Activated CD4-positive, alpha-beta T cell treated with anti-CD3 and anti-CD28 coated beads for 36 hours (primary cell): ENCODE results near the gene RIPPLY3. TPM values are rescaled to one million over a fixed set of nuclear protein-coding genes. Genes with fewer than 3 reads are reported as not detected.
A peak's percentile ranks its signal among the peaks of the same experiment; 100 is the strongest.
"Not testable (repeated sequence)": the region's sequence is repeated elsewhere in the genome, so short reads cannot be mapped to it uniquely, and the experiment has no call there.

Source experiments
- ATAC-seq: fragments of 200-7000 bp; cut with Tn5 transposase; one replicate; pipeline ENCODE4 v1.10.0; 2021; ENCODE audit warnings: mild to moderate bottlenecking, moderate library complexity
- CTCF ChIA-PET: fragments of 350-600 bp; sonication (Branson Sonifier 250); formaldehyde crosslinking; loops from one replicate; lab custom pipeline; 2021; ENCODE audit warnings: antibody characterized with exemption; lab: Charles Lee
- POLR2A ChIA-PET: fragments of 350-600 bp; sonication (Branson Sonifier 250); formaldehyde crosslinking; loops from one replicate; lab custom pipeline; 2021; ENCODE audit warnings: antibody characterized with exemption, inconsistent platforms; lab: Charles Lee
- DNase-seq: peaks from one replicate; pipeline ENCODE4 v3.0.0-alpha.2; 2020
- H3K27ac Mint-ChIP-seq: one replicate; pipeline ENCODE4 v1.8.0; 2021; ENCODE audit warnings: mixed read lengths
- H3K27me3 Mint-ChIP-seq: one replicate; pipeline ENCODE4 v1.8.0; 2021; ENCODE audit warnings: mixed read lengths
- H3K36me3 Mint-ChIP-seq: one replicate; pipeline ENCODE4 v1.8.0; 2021; ENCODE audit warnings: low read depth, mixed read lengths
- H3K4me1 Mint-ChIP-seq: one replicate; pipeline ENCODE4 v1.8.0; 2021; ENCODE audit warnings: mixed read lengths
- H3K4me3 Mint-ChIP-seq: one replicate; pipeline ENCODE4 v1.8.0; 2021; ENCODE audit warnings: mild to moderate bottlenecking, moderate library complexity, mixed read lengths
- H3K9me3 Mint-ChIP-seq: one replicate; pipeline ENCODE4 v1.8.0; 2021; ENCODE audit warnings: low read depth, mixed read lengths
- intact Hi-C, 2 experiments: fragments of 100-400 bp; cut with DNase I in 1 of 2; cut with micrococcal nuclease in 1 of 2; formaldehyde crosslinking; loops; one replicate each; pipeline versions ENCODE4 v1.14.2 to v1.15.1; 2022 to 2024; cut with DNase I, micrococcal nuclease
- total RNA-seq, 2 experiments: library from RNA; stranded (reverse); gene quantifications; one replicate each; pipeline ENCODE4 v1.2.3, GENCODE V29; 2021

Gene RIPPLY3
- total RNA-seq, 2 experiments from 2014 or later = 0.16 TPM; not detected in 1

- Mint-ChIP-seq H3K4me3 (no peak overlapping the region), H3K27ac (no peak overlapping the region), H3K36me3 (no peaks in the 10 kb centered on the region), H3K4me1 (peaks cover 10% of the 10 kb centered on the region), H3K9me3 (no peaks in the 10 kb centered on the region), H3K27me3 (no peaks in the 10 kb centered on the region)
- DNase-seq = no peak
- intact Hi-C loops = no loop called here
- CTCF ChIA-PET = interaction anchor here (0.9 kb wide), 1 partner anchor 107 kb away, joined by 3 read pairs; no protein-coding TSS in a partner anchor
- peak; percentile 23 for ATAC-seq
- POLR2A ChIA-PET = no interaction called here
These were observed 38.6 kb downstream of the RIPPLY3 start for GRCh38 chr21:37045149-37045548.

- DNase-seq (no peak), ATAC-seq (no peak)
- Mint-ChIP-seq H3K27me3 (no peaks in the 10 kb centered on the region), H3K4me1 (peaks cover 10% of the 10 kb centered on the region), H3K4me3 (no peak overlapping the region), H3K27ac (no peak overlapping the region), H3K9me3 (no peaks in the 10 kb centered on the region), H3K36me3 (no peaks in the 10 kb centered on the region)
- CTCF ChIA-PET = interaction anchor here (0.7 to 0.9 kb wide), 2 partner anchors 108 to 382 kb away, joined by 3 read pairs; no protein-coding TSS in a partner anchor
- POLR2A ChIA-PET = no interaction called here
- intact Hi-C loops = no loop called here
These were observed 39.1 kb downstream of the RIPPLY3 start for GRCh38 chr21:37045556-37045955.

GRCh38 chr21:37047079-37047478, 40.6 kb downstream of the RIPPLY3 start:
- Mint-ChIP-seq H3K27ac (no peak overlapping the region), H3K36me3 (no peaks in the 10 kb centered on the region), H3K4me3 (no peak overlapping the region), H3K4me1 (peaks cover 10% of the 10 kb centered on the region), H3K9me3 (no peaks in the 10 kb centered on the region), H3K27me3 (no peaks in the 10 kb centered on the region)
- ATAC-seq (no peak), DNase-seq (no peak)
- ChIA-PET CTCF (no interaction called here), POLR2A (no interaction called here)
- intact Hi-C loops = no loop called here

GRCh38 chr21:37049741-37050140, 43.2 kb downstream of the RIPPLY3 start:
- intact Hi-C loops, H3K27ac Mint-ChIP-seq, H3K4me3 Mint-ChIP-seq, ATAC-seq, CTCF ChIA-PET, H3K27me3 Mint-ChIP-seq, DNase-seq, POLR2A ChIA-PET, H3K9me3 Mint-ChIP-seq, H3K4me1 Mint-ChIP-seq, H3K36me3 Mint-ChIP-seq: not testable (repeated sequence)

- ATAC-seq = no peak
- intact Hi-C loops = no loop called here
- H3K27ac Mint-ChIP-seq = no peak overlapping the region
- DNase-seq = no peak
- no peaks in the 10 kb centered on the region for H3K36me3 Mint-ChIP-seq
- ChIA-PET POLR2A (no interaction called here), CTCF (no interaction called here)
- peaks cover 2% of the 10 kb centered on the region for H3K4me1 Mint-ChIP-seq
- H3K4me3 Mint-ChIP-seq = no peak overlapping the region
- H3K9me3 Mint-ChIP-seq = no peaks in the 10 kb centered on the region
- no peaks in the 10 kb centered on the region for H3K27me3 Mint-ChIP-seq
These were observed 48.9 kb downstream of the RIPPLY3 start for GRCh38 chr21:37055271-37055855.

GRCh38 chr21:37057614-37058013, 51.1 kb downstream of the RIPPLY3 start:
- ChIA-PET CTCF (no interaction called here), POLR2A (no interaction called here)
- ATAC-seq (no peak), DNase-seq (no peak)
- no peak overlapping the region for H3K4me3 Mint-ChIP-seq
- intact Hi-C loops = no loop called here
- no peaks in the 10 kb centered on the region for H3K9me3 Mint-ChIP-seq
- no peaks in the 10 kb centered on the region for H3K27me3 Mint-ChIP-seq
- no peaks in the 10 kb centered on the region for H3K36me3 Mint-ChIP-seq
- H3K4me1 Mint-ChIP-seq = peaks cover 2% of the 10 kb centered on the region
- H3K27ac Mint-ChIP-seq = no peak overlapping the region

GRCh38 chr21:37058261-37058660, 51.8 kb downstream of the RIPPLY3 start:
- intact Hi-C loops = no loop called here
- no peak for DNase-seq
- ChIA-PET POLR2A (no interaction called here), CTCF (no interaction called here)
- Mint-ChIP-seq H3K4me3 (no peak overlapping the region), H3K9me3 (no peaks in the 10 kb centered on the region), H3K27ac (no peak overlapping the region), H3K4me1 (peaks cover 2% of the 10 kb centered on the region), H3K36me3 (no peaks in the 10 kb centered on the region), H3K27me3 (no peaks in the 10 kb centered on the region)
- ATAC-seq = no peak

- H3K27me3 Mint-ChIP-seq = no peaks in the 10 kb centered on the region
- no peak overlapping the region for H3K27ac Mint-ChIP-seq
- CTCF ChIA-PET = interaction anchor here (0.8 to 1.1 kb wide), 2 partner anchors 70 to 452 kb away, joined by 3 to 4 read pairs; no protein-coding TSS in a partner anchor
- ATAC-seq (no peak), DNase-seq (no peak)
- POLR2A ChIA-PET = interaction anchor here (0.5 kb wide), 1 partner anchor 508 kb away, joined by 3 read pairs; no protein-coding TSS in a partner anchor
- H3K4me1 Mint-ChIP-seq = peaks cover 2% of the 10 kb centered on the region
- H3K4me3 Mint-ChIP-seq = no peak overlapping the region
- H3K36me3 Mint-ChIP-seq = no peaks in the 10 kb centered on the region
- H3K9me3 Mint-ChIP-seq = no peaks in the 10 kb centered on the region
- intact Hi-C loops = no loop called here
These were observed 52.7 kb downstream of the RIPPLY3 start for GRCh38 chr21:37059181-37059580.

GRCh38 chr21:37060296-37060695, 53.8 kb downstream of the RIPPLY3 start:
- no peak overlapping the region for H3K4me3 Mint-ChIP-seq
- no peaks in the 10 kb centered on the region for H3K27me3 Mint-ChIP-seq
- peaks cover 3% of the 10 kb centered on the region for H3K36me3 Mint-ChIP-seq
- H3K9me3 Mint-ChIP-seq = no peaks in the 10 kb centered on the region
- no peak overlapping the region for H3K27ac Mint-ChIP-seq
- POLR2A ChIA-PET = no interaction called here
- peak; percentile 99 for ATAC-seq
- peaks cover 2% of the 10 kb centered on the region for H3K4me1 Mint-ChIP-seq
- CTCF ChIA-PET = interaction anchor here (0.5 to 1.2 kb wide), 3 partner anchors 26 to 453 kb away, joined by 3 read pairs; no protein-coding TSS in a partner anchor
- DNase-seq = peak; percentile 57
- intact Hi-C loops = no loop called here

GRCh38 chr21:37061926-37062592, 55.6 kb downstream of the RIPPLY3 start:
- H3K27me3 Mint-ChIP-seq = no peaks in the 10 kb centered on the region
- ChIA-PET POLR2A (interaction anchor here (0.6 kb wide), 1 partner anchor 111 kb away, joined by 4 read pairs; no protein-coding TSS in a partner anchor), CTCF (no interaction called here)
- no peak overlapping the region for H3K27ac Mint-ChIP-seq
- no peak for DNase-seq
- intact Hi-C loops = no loop called here
- peaks cover 2% of the 10 kb centered on the region for H3K4me1 Mint-ChIP-seq
- no peak overlapping the region for H3K4me3 Mint-ChIP-seq
- no peak for ATAC-seq
- H3K9me3 Mint-ChIP-seq = no peaks in the 10 kb centered on the region
- peaks cover 5% of the 10 kb centered on the region for H3K36me3 Mint-ChIP-seq

- Mint-ChIP-seq H3K36me3 (peaks cover 7% of the 10 kb centered on the region), H3K27ac (no peak overlapping the region), H3K4me3 (no peak overlapping the region), H3K4me1 (peaks cover 2% of the 10 kb centered on the region), H3K27me3 (no peaks in the 10 kb centered on the region), H3K9me3 (no peaks in the 10 kb centered on the region)
- CTCF ChIA-PET = no interaction called here
- intact Hi-C loops = no loop called here
- ATAC-seq = no peak
- POLR2A ChIA-PET = no interaction called here
- DNase-seq = no peak
These were observed 56.1 kb downstream of the RIPPLY3 start for GRCh38 chr21:37062593-37062935.

GRCh38 chr21:37063433-37063832, 56.9 kb downstream of the RIPPLY3 start:
- DNase-seq = no peak

More at GRCh38 chr21:37063433-37063832, 56.9 kb downstream of the RIPPLY3 start:
- no peaks in the 10 kb centered on the region for H3K27me3 Mint-ChIP-seq
- POLR2A ChIA-PET = no interaction called here
- intact Hi-C loops = no loop called here
- peaks cover 11% of the 10 kb centered on the region for H3K36me3 Mint-ChIP-seq
- CTCF ChIA-PET = interaction anchor here (0.6 kb wide), 1 partner anchor 347 kb away, joined by 5 read pairs; no protein-coding TSS in a partner anchor
- H3K4me1 Mint-ChIP-seq = peaks cover 2% of the 10 kb centered on the region
- no peak overlapping the region for H3K27ac Mint-ChIP-seq
- no peak for ATAC-seq
- no peaks in the 10 kb centered on the region for H3K9me3 Mint-ChIP-seq
- no peak overlapping the region for H3K4me3 Mint-ChIP-seq
